GM18502 (cell line): ENCODE data around the gene JARID2.

Source experiments
- ATAC-seq: cut with Tn5 transposase; IDR thresholded peaks from one replicate; pipeline ENCODE4 v1.9.1; 2021; ENCODE audit warnings: mild to moderate bottlenecking; ENCODE audit not compliant: unreplicated experiment, poor library complexity

Gene JARID2

GRCh38 chr6:15246666-15247499, 1.0 kb downstream of the JARID2 start:
- ATAC-seq: no peak

- peak; percentile 9 for ATAC-seq
Measured at GRCh38 chr6:15247500-15248450, 1.9 kb downstream of the JARID2 start.

GRCh38 chr6:15248451-15249370, 2.8 kb downstream of the JARID2 start:
- ATAC-seq: peak; percentile 39

- ATAC-seq: no peak
Measured at GRCh38 chr6:15249371-15250019, 3.6 kb downstream of the JARID2 start.

GRCh38 chr6:15250187-15251168, 4.6 kb downstream of the JARID2 start:
- ATAC-seq: no peak

- ATAC-seq: no peak
Measured at GRCh38 chr6:15252195-15252594, 6.3 kb downstream of the JARID2 start.

GRCh38 chr6:15253203-15254022, 7.5 kb downstream of the JARID2 start:
- ATAC-seq: no peak

- ATAC-seq: peak; percentile 36
Measured at GRCh38 chr6:15254070-15254975, 8.5 kb downstream of the JARID2 start.

- ATAC-seq: peak; percentile 55
Measured at GRCh38 chr6:15255481-15255880, 9.6 kb downstream of the JARID2 start.

- ATAC-seq: peak; percentile 12
Measured at GRCh38 chr6:15255909-15256395, 10.1 kb downstream of the JARID2 start.

- ATAC-seq: no peak
Measured at GRCh38 chr6:15256538-15257271, 10.8 kb downstream of the JARID2 start.

GRCh38 chr6:15257357-15258132, 11.7 kb downstream of the JARID2 start:
- ATAC-seq: no peak

- ATAC-seq: no peak
Measured at GRCh38 chr6:15259766-15260098, 13.9 kb downstream of the JARID2 start.

GRCh38 chr6:15260099-15260821, 14.4 kb downstream of the JARID2 start:
- ATAC-seq: no peak
